Measurements from ENCODE around the gene ESPN. TPM values are rescaled to one million over a fixed set of nuclear protein-coding genes. Genes with fewer than 3 reads are reported as not detected.

ESPN gene
- total and polyA plus RNA-seq, 2 of the 8 experiments (the other 6 are each of a cell fraction or from before 2014, with no cell fraction given), result 5.2 to 16.3 TPM

- TF ChIP-seq CHD7 (IDR thresholded peaks at IDR 0.05; ENCODE audit: insufficient replicate concordance, low read length) (no peak), RBBP5 (IDR thresholded peaks at IDR 0.05; ENCODE audit: borderline replicate concordance, low read depth, low read length) (no peak), NANOG (IDR thresholded peaks at IDR 0.05; ENCODE audit: insufficient read depth, low read depth, low read length, poor library complexity, severe bottlenecking) (no peak), E2F6 (IDR thresholded peaks at IDR 0.05) (no peak), TAF7 (optimal IDR thresholded peaks at IDR 0.05; ENCODE audit: borderline replicate concordance, low read depth, low read length) (no peak), ATF2 (IDR thresholded peaks at IDR 0.05; ENCODE audit: low read length) (no peak), SRF (IDR thresholded peaks at IDR 0.05; ENCODE audit: low read depth, low read length) (no peak)
These were observed 44.3 kb downstream of the ESPN start (continued) for GRCh38 chr1:6468729-6469461.

Data from H1 (cell line).